ENCODE results near the gene ARHGAP10. TPM values are rescaled to one million over a fixed set of nuclear protein-coding genes. Genes with fewer than 3 reads are reported as not detected.

Gene ARHGAP10
- polyA plus RNA-seq, 3 donors from 2014 or later, result 5.3 to 13.2 (median 7.0) TPM

- H3K36me3 Mint-ChIP-seq, result no peaks in the 10 kb centered on the region
- no peak overlapping the region for H3K4me3 Mint-ChIP-seq
- no peak overlapping the region for H3K27ac Mint-ChIP-seq
- H3K4me1 Mint-ChIP-seq, result no peaks in the 10 kb centered on the region
- DNase-seq, result no peak
- no peaks in the 10 kb centered on the region for H3K9me3 Mint-ChIP-seq
- H3K27me3 Mint-ChIP-seq (ENCODE audit: low read depth in 3 of 3), result no peaks in the 10 kb centered on the region
These were observed 360.6 kb downstream of the ARHGAP10 start for GRCh38 chr4:148092316-148093014.

- no peak for DNase-seq
- Mint-ChIP-seq H3K4me1 (no peaks in the 10 kb centered on the region), H3K27me3 (ENCODE audit: low read depth in 3 of 3) (no peaks in the 10 kb centered on the region), H3K27ac (no peak overlapping the region), H3K4me3 (no peak overlapping the region), H3K9me3 (no peaks in the 10 kb centered on the region), H3K36me3 (peaks cover 0 to 3% (median 0%) of the 10 kb centered on the region in 3 donors)
These were observed 361.2 kb downstream of the ARHGAP10 start for GRCh38 chr4:148093065-148093464.

- peaks cover 0 to 3% (median 0%) of the 10 kb centered on the region in 3 donors for H3K36me3 Mint-ChIP-seq
- no peak overlapping the region for H3K4me3 Mint-ChIP-seq
- no peak for DNase-seq
- H3K9me3 Mint-ChIP-seq, result no peaks in the 10 kb centered on the region
- no peaks in the 10 kb centered on the region for H3K27me3 Mint-ChIP-seq (ENCODE audit: low read depth in 3 of 3)
- H3K27ac Mint-ChIP-seq, result no peak overlapping the region
- no peaks in the 10 kb centered on the region for H3K4me1 Mint-ChIP-seq
These were observed 362.3 kb downstream of the ARHGAP10 start for GRCh38 chr4:148094149-148094548.

GRCh38 chr4:148095346-148095923, 363.5 kb downstream of the ARHGAP10 start:
- no peak for DNase-seq
- Mint-ChIP-seq H3K27ac (no peak overlapping the region), H3K27me3 (ENCODE audit: low read depth in 3 of 3) (no peaks in the 10 kb centered on the region), H3K4me1 (no peaks in the 10 kb centered on the region), H3K36me3 (peaks cover 0 to 3% (median 0%) of the 10 kb centered on the region in 3 donors), H3K9me3 (no peaks in the 10 kb centered on the region), H3K4me3 (no peak overlapping the region)

GRCh38 chr4:148097801-148098200, 365.9 kb downstream of the ARHGAP10 start:
- Mint-ChIP-seq H3K9me3 (no peaks in the 10 kb centered on the region), H3K27me3 (ENCODE audit: low read depth in 3 of 3) (peaks cover 0 to 1% (median 0%) of the 10 kb centered on the region in 3 donors), H3K4me3 (no peak overlapping the region), H3K27ac (no peak overlapping the region), H3K36me3 (peaks cover 0 to 3% (median 0%) of the 10 kb centered on the region in 3 donors), H3K4me1 (no peaks in the 10 kb centered on the region)
- DNase-seq, result no peak

- Mint-ChIP-seq H3K27me3 (ENCODE audit: low read depth in 3 of 3) (peaks cover 0 to 1% (median 0%) of the 10 kb centered on the region in 3 donors), H3K4me1 (no peaks in the 10 kb centered on the region), H3K27ac (no peak overlapping the region), H3K9me3 (peaks cover 0 to 5% (median 0%) of the 10 kb centered on the region in 6 donors), H3K4me3 (no peak overlapping the region), H3K36me3 (peaks cover 0 to 6% (median 3%) of the 10 kb centered on the region in 3 donors)
- no peak for DNase-seq
These were observed 369.3 kb downstream of the ARHGAP10 start for GRCh38 chr4:148101235-148101634.

GRCh38 chr4:148101790-148102189, 369.9 kb downstream of the ARHGAP10 start:
- H3K36me3 Mint-ChIP-seq, result peaks cover 0 to 6% (median 3%) of the 10 kb centered on the region in 3 donors
- H3K27ac Mint-ChIP-seq, result no peak overlapping the region
- no peaks in the 10 kb centered on the region for H3K4me1 Mint-ChIP-seq

GRCh38 chr4:148103597-148104355, 371.9 kb downstream of the ARHGAP10 start:
- Mint-ChIP-seq H3K36me3 (peaks cover 5 to 12% (median 6%) of the 10 kb centered on the region in 3 donors), H3K4me3 (no peak overlapping the region), H3K4me1 (no peaks in the 10 kb centered on the region), H3K27ac (no peak overlapping the region), H3K9me3 (peaks cover 0 to 5% (median 0%) of the 10 kb centered on the region in 6 donors), H3K27me3 (ENCODE audit: low read depth in 3 of 3) (peaks cover 0 to 4% (median 3%) of the 10 kb centered on the region in 3 donors)
- no peak for DNase-seq

More at GRCh38 chr4:148101790-148102189, 369.9 kb downstream of the ARHGAP10 start:
- Mint-ChIP-seq H3K9me3 (peaks cover 0 to 5% (median 0%) of the 10 kb centered on the region in 6 donors), H3K4me3 (no peak overlapping the region), H3K27me3 (ENCODE audit: low read depth in 3 of 3) (peaks cover 0 to 1% (median 0%) of the 10 kb centered on the region in 3 donors)
- DNase-seq, result no peak

GRCh38 chr4:148108766-148109165, 376.9 kb downstream of the ARHGAP10 start:
- Mint-ChIP-seq H3K27ac (no peak overlapping the region), H3K9me3 (peaks cover 0 to 5% (median 0%) of the 10 kb centered on the region in 6 donors), H3K4me3 (no peak overlapping the region), H3K27me3 (ENCODE audit: low read depth in 3 of 3) (peaks cover under 1 to 6% (median 3%) of the 10 kb centered on the region in 3 donors), H3K4me1 (no peaks in the 10 kb centered on the region), H3K36me3 (peaks cover 5 to 16% (median 12%) of the 10 kb centered on the region in 3 donors)
- no peak for DNase-seq

GRCh38 chr4:148109216-148109615, 377.3 kb downstream of the ARHGAP10 start:
- H3K27me3 Mint-ChIP-seq (ENCODE audit: low read depth in 3 of 3), result peaks cover 1 to 6% (median 3%) of the 10 kb centered on the region in 3 donors
- peaks cover 5 to 13% (median 12%) of the 10 kb centered on the region in 3 donors for H3K36me3 Mint-ChIP-seq
- DNase-seq, result no peak
- peaks cover 0 to 5% (median 0%) of the 10 kb centered on the region in 6 donors for H3K9me3 Mint-ChIP-seq
- H3K4me1 Mint-ChIP-seq, result no peaks in the 10 kb centered on the region
- H3K4me3 Mint-ChIP-seq, result no peak overlapping the region
- H3K27ac Mint-ChIP-seq, result no peak overlapping the region

GRCh38 chr4:148110169-148110568, 378.3 kb downstream of the ARHGAP10 start:
- DNase-seq, result no peak
- Mint-ChIP-seq H3K4me3 (no peak overlapping the region), H3K27ac (no peak overlapping the region), H3K36me3 (peaks cover 5 to 13% (median 12%) of the 10 kb centered on the region in 3 donors), H3K4me1 (no peaks in the 10 kb centered on the region), H3K27me3 (ENCODE audit: low read depth in 3 of 3) (peaks cover 1 to 6% (median 3%) of the 10 kb centered on the region in 3 donors), H3K9me3 (peaks cover 0 to 5% (median 0%) of the 10 kb centered on the region in 6 donors)

- H3K4me1 Mint-ChIP-seq, result no peaks in the 10 kb centered on the region
- no peak overlapping the region for H3K27ac Mint-ChIP-seq
- H3K9me3 Mint-ChIP-seq, result no peaks in the 10 kb centered on the region
- H3K27me3 Mint-ChIP-seq (ENCODE audit: low read depth in 3 of 3), result peaks cover 1 to 6% (median 3%) of the 10 kb centered on the region in 3 donors
- no peak overlapping the region for H3K4me3 Mint-ChIP-seq
- H3K36me3 Mint-ChIP-seq, result peaks cover 4 to 12% (median 6%) of the 10 kb centered on the region in 3 donors
- DNase-seq, result no peak
These were observed 380.5 kb downstream of the ARHGAP10 start for GRCh38 chr4:148112231-148112982.

GRCh38 chr4:148114436-148114835, 382.5 kb downstream of the ARHGAP10 start:
- Mint-ChIP-seq H3K4me1 (no peaks in the 10 kb centered on the region), H3K36me3 (peaks cover 0 to 9% (median 5%) of the 10 kb centered on the region in 3 donors), H3K27me3 (ENCODE audit: low read depth in 3 of 3) (peaks cover 0 to 3% (median 1%) of the 10 kb centered on the region in 3 donors), H3K9me3 (no peaks in the 10 kb centered on the region), H3K27ac (no peak overlapping the region), H3K4me3 (no peak overlapping the region)
- no peak for DNase-seq
